Astrocyte (in vitro differentiated cells and primary cell): ENCODE results near the gene ATAD5. TPM values are rescaled to one million over a fixed set of nuclear protein-coding genes. Genes with fewer than 3 reads are reported as not detected.

Experiments
- DNase-seq: peaks from one replicate; pipeline ENCODE4 v3.0.0-alpha.2; 2010; ENCODE audit warnings: low read depth
- FAIRE-seq: peaks from 2 replicates; lab custom pipeline; 2011; peaks lifted over from hg19 to GRCh38; lab: Jason Lieb, UNC
- H2AFZ ChIP-seq: 2 replicates; pipeline ENCODE4 v1.6.0; 2012; ENCODE audit warnings: low read depth, low read length, inconsistent platforms
- H3K27ac ChIP-seq: 2 replicates; pipeline ENCODE4 v1.5.1; 2011; ENCODE audit warnings: low read depth, low read length, inconsistent platforms
- H3K27me3 ChIP-seq: 2 replicates; pipeline ENCODE4 v1.6.0; 2011; ENCODE audit warnings: low read length, inconsistent platforms; ENCODE audit not compliant: insufficient read depth
- H3K36me3 ChIP-seq: 2 replicates; pipeline ENCODE4 v1.5.1; 2011; ENCODE audit warnings: low read length, inconsistent platforms; ENCODE audit not compliant: insufficient read depth
- H3K4me1 ChIP-seq: 2 replicates; pipeline ENCODE4 v1.5.1; 2011; ENCODE audit warnings: low read length, inconsistent platforms; ENCODE audit not compliant: insufficient read depth
- H3K4me2 ChIP-seq: 2 replicates; pipeline ENCODE4 v1.6.0; 2012; ENCODE audit warnings: low read length, inconsistent platforms
- H3K4me3 ChIP-seq: 2 replicates; pipeline ENCODE4 v1.5.1; 2011; ENCODE audit warnings: low read depth, mild to moderate bottlenecking, low read length, inconsistent platforms; ENCODE audit not compliant: insufficient read depth
- H3K79me2 ChIP-seq: 2 replicates; pipeline ENCODE4 v1.6.0; 2012; ENCODE audit warnings: mild to moderate bottlenecking, low read length, inconsistent platforms; ENCODE audit not compliant: insufficient read depth
- H3K9ac ChIP-seq: 2 replicates; pipeline ENCODE4 v1.6.0; 2012; ENCODE audit warnings: mild to moderate bottlenecking, low read length, inconsistent platforms
- H3K9me3 ChIP-seq: 2 replicates; pipeline ENCODE4 v1.5.1; 2012; ENCODE audit warnings: low read depth, mild to moderate bottlenecking, low read length, inconsistent platforms; ENCODE audit not compliant: insufficient read depth
- H4K20me1 ChIP-seq: 2 replicates; pipeline ENCODE4 v1.6.0; 2012; ENCODE audit warnings: low read length, inconsistent platforms; ENCODE audit not compliant: insufficient read depth
- H3K27ac Mint-ChIP-seq: one replicate; pipeline ENCODE4 v1.8.0; 2021; ENCODE audit warnings: mild to moderate bottlenecking, mixed read lengths; ENCODE audit not compliant: unreplicated experiment
- H3K27me3 Mint-ChIP-seq: one replicate; pipeline ENCODE4 v1.8.0; 2021; ENCODE audit warnings: low read depth, mixed read lengths; ENCODE audit not compliant: unreplicated experiment
- H3K36me3 Mint-ChIP-seq: one replicate; pipeline ENCODE4 v1.8.0; 2021; ENCODE audit warnings: low read depth, mixed read lengths; ENCODE audit not compliant: unreplicated experiment
- H3K4me1 Mint-ChIP-seq: one replicate; pipeline ENCODE4 v1.8.0; 2021; ENCODE audit warnings: low read depth, mixed read lengths; ENCODE audit not compliant: unreplicated experiment
- H3K4me3 Mint-ChIP-seq: one replicate; pipeline ENCODE4 v1.8.0; 2021; ENCODE audit warnings: mild to moderate bottlenecking, moderate library complexity, mixed read lengths; ENCODE audit not compliant: unreplicated experiment
- H3K9me3 Mint-ChIP-seq: one replicate; pipeline ENCODE4 v1.8.0; 2021; ENCODE audit warnings: mild to moderate bottlenecking, mixed read lengths; ENCODE audit not compliant: unreplicated experiment
- EZH2 ChIP-seq: IDR thresholded peaks from 2 replicates; pipeline ENCODE4 v1.6.1; 2012; ENCODE audit warnings: mild to moderate bottlenecking, low read length, inconsistent platforms; ENCODE audit not compliant: insufficient read depth
- total RNA-seq: library from RNA; stranded (reverse); gene quantifications from 2 replicates; pipeline ENCODE4 v1.2.1, GENCODE V29; 2021
- TF ChIP-seq, protein P1 (sequence below): IDR thresholded peaks from 2 replicates; pipeline ENCODE4 v1.5.1; 2011; ENCODE audit warnings: low read depth, mild to moderate bottlenecking, inconsistent platforms, low read length, moderate library complexity; ENCODE audit not compliant: insufficient read depth

Gene ATAD5
- total RNA-seq, 1 donor from 2014 or later, result 2.6 TPM

DNA sequence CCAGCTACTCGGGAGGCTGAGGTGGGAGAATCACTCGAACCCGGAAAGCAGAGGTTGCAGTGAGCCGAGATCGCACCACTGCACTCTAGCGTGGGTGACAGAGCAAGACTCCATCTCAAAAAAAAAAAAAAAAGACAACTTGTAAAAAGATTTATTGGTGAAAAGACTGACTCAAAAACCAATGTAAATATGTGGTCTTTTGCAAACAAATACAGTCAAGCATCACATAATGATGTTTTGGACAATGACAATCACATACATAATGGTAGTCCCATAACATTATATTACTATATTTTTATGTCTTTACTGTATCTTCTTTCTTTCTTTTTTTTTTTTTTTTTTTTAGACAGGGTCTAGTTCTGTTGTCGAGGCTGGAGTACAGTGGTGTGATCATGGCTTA is 15.6 kb upstream of the ATAD5 start:
- H3K9me3 Mint-ChIP-seq, result no peaks in the 10 kb centered on the region
- peaks cover 17% of the 10 kb centered on the region for H3K4me1 Mint-ChIP-seq
- FAIRE-seq, result no peak

DNA sequence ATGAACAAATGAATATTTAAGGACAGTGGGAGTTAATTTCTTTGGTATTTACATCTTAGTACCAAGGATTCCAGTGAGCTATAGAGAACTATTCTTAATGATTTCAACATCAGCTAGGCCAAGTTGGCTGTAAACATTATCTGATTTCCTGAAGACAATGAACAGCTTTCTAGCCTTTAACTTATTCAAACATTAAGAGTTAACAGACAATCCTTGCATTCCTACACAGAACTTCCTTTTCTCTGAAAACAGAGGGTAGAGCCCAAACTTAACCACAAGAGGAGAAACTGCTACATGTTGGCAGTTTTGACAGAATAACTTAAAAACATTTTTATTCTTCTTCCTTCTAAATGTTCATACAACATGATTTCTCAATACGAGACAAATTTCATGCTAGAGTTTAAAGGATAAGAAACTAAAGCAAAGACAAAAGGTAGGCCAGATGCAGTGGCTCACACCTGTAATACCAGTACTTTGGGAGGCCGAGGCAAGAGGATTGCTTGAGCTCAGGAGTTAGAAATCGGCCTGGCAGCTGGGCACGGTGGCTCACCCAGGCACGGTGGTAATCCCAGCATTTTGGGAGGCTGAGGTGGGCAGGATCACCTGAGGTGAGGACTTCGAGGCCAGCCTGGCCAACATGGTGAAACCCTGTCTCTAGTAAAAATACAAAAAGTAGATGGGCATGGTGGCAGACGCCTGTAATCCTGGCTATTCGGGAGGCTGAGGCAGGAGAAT is 11.6 kb upstream of the ATAD5 start:
- Mint-ChIP-seq H3K4me1 (peaks cover 9% of the 10 kb centered on the region), H3K27ac (no peak overlapping the region), H3K27me3 (no peaks in the 10 kb centered on the region), H3K36me3 (no peaks in the 10 kb centered on the region), H3K9me3 (no peaks in the 10 kb centered on the region), H3K4me3 (no peak overlapping the region)
- Histone ChIP-seq H3K4me1 (peaks cover 4% of the 10 kb centered on the region), H4K20me1 (peaks cover 19% of the 10 kb centered on the region), H3K27ac (no peak overlapping the region), H3K79me2 (peaks cover 73% of the 10 kb centered on the region), H3K27me3 (no peaks in the 10 kb centered on the region), H2AFZ (no peak overlapping the region), H3K36me3 (no peaks in the 10 kb centered on the region), H3K9ac (no peak overlapping the region), H3K9me3 (no peaks in the 10 kb centered on the region), H3K4me2 (no peak overlapping the region), H3K4me3 (no peak overlapping the region)
- TF ChIP-seq, protein P1, sequence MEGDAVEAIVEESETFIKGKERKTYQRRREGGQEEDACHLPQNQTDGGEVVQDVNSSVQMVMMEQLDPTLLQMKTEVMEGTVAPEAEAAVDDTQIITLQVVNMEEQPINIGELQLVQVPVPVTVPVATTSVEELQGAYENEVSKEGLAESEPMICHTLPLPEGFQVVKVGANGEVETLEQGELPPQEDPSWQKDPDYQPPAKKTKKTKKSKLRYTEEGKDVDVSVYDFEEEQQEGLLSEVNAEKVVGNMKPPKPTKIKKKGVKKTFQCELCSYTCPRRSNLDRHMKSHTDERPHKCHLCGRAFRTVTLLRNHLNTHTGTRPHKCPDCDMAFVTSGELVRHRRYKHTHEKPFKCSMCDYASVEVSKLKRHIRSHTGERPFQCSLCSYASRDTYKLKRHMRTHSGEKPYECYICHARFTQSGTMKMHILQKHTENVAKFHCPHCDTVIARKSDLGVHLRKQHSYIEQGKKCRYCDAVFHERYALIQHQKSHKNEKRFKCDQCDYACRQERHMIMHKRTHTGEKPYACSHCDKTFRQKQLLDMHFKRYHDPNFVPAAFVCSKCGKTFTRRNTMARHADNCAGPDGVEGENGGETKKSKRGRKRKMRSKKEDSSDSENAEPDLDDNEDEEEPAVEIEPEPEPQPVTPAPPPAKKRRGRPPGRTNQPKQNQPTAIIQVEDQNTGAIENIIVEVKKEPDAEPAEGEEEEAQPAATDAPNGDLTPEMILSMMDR, result no peak
- no peak for TF ChIP-seq EZH2
- FAIRE-seq (no peak), DNase-seq (no peak)

More for the DNA sequence above, 15.6 kb upstream of the ATAD5 start:
- H3K4me3 Mint-ChIP-seq, result no peak overlapping the region
- Histone ChIP-seq H2AFZ (no peak overlapping the region), H3K4me2 (no peak overlapping the region), H3K27me3 (no peaks in the 10 kb centered on the region), H4K20me1 (peaks cover 21% of the 10 kb centered on the region), H3K4me1 (peaks cover 11% of the 10 kb centered on the region), H3K27ac (no peak overlapping the region), H3K36me3 (no peaks in the 10 kb centered on the region), H3K4me3 (no peak overlapping the region), H3K9me3 (no peaks in the 10 kb centered on the region), H3K79me2 (peaks cover 46% of the 10 kb centered on the region), H3K9ac (no peak overlapping the region)
- H3K27me3 Mint-ChIP-seq, result no peaks in the 10 kb centered on the region
- H3K27ac Mint-ChIP-seq, result no peak overlapping the region
- DNase-seq, result no peak
- TF ChIP-seq EZH2, result no peak
- TF ChIP-seq, protein P1, result no peak
- no peaks in the 10 kb centered on the region for H3K36me3 Mint-ChIP-seq
